OCI-LY1 (cell line): ENCODE data around the gene GNAI2.

Experiments used
- EZH2 ChIP-seq: fragments of 200-600 bp; sonication (generic), shearing (Covaris generic); IDR thresholded peaks from 2 replicates; pipeline ENCODE4 v1.8.0; 2017; ENCODE audit warnings: borderline replicate concordance, mixed run types, mild to moderate bottlenecking, antibody characterized with exemption, low read length, moderate library complexity, mixed read lengths
- TF ChIP-seq, protein P1 (sequence below): fragments of 200-600 bp; sonication (generic), shearing (Covaris generic); IDR thresholded peaks from 2 replicates; pipeline ENCODE4 v1.5.1; 2017; ENCODE audit warnings: mild to moderate bottlenecking, antibody characterized with exemption, low read length, moderate library complexity, mixed read lengths

DNA sequence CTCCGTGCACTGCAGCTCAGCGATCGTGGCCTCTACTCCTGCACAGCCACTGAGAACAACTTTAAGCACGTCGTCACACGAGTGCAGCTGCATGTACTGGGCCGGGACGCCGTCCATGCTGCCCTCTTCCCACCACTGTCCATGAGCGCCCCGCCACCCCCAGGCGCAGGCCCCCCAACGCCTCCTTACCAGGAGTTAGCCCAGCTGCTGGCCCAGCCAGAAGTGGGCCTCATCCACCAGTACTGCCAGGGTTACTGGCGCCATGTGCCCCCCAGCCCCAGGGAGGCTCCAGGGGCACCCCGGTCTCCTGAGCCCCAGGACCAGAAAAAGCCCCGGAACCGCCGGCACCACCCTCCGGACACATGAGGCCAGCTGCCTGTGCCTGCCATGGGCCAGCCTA is 48.3 kb upstream of the GNAI2 start:
- TF ChIP-seq, protein P1, sequence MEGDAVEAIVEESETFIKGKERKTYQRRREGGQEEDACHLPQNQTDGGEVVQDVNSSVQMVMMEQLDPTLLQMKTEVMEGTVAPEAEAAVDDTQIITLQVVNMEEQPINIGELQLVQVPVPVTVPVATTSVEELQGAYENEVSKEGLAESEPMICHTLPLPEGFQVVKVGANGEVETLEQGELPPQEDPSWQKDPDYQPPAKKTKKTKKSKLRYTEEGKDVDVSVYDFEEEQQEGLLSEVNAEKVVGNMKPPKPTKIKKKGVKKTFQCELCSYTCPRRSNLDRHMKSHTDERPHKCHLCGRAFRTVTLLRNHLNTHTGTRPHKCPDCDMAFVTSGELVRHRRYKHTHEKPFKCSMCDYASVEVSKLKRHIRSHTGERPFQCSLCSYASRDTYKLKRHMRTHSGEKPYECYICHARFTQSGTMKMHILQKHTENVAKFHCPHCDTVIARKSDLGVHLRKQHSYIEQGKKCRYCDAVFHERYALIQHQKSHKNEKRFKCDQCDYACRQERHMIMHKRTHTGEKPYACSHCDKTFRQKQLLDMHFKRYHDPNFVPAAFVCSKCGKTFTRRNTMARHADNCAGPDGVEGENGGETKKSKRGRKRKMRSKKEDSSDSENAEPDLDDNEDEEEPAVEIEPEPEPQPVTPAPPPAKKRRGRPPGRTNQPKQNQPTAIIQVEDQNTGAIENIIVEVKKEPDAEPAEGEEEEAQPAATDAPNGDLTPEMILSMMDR, result no peak
- no peak for TF ChIP-seq EZH2
